Measurements from ENCODE around the gene CAMTA1. TPM values are rescaled to one million over a fixed set of nuclear protein-coding genes. Genes with fewer than 3 reads are reported as not detected.

CAMTA1 gene
- total and polyA plus RNA-seq, 9 of the 15 experiments (the other 6 are each of a cell fraction or from before 2014, with no cell fraction given), result 43.9 to 161 (median 65.9) TPM

DNA sequence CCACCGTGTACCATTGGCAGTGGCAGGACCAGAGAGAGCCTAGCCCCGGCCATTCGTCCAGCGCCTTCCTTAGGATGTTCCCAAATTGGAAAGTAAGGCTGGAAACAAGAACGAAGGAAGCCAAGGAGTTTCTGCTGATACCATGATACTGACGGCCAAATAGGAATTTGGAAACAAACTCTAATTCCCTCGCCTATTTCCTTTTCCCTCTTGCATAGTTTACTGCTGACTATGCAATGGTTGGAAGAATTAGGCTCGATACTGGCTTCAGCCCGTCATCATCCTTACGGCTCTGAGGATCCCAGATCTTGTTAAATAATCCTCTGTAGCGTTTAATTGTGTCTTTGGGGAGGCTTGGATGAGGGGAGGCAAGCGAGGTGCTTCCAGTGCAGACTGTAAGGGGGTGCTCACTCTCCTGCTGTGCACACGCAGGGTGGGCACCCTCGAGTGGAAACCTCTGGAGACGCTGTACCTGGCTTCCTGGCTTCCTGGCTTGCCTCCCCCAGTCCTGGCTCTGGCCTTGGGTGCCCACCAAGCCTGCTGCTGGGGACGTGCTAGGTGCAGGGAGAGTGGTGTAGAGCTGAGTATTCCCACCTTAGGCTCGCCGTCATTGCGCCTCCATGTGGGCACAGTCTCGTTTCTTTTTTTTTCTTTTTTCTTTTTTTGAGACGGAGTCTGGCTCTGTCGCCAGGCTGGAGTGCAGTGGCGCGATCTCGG lies 27.4 kb upstream of the CAMTA1 start (continued):
- TF ChIP-seq FOXA3 (CRISPR knock-in tag; conservative IDR thresholded peaks at IDR 0.05 in 1 of 2, IDR thresholded peaks at IDR 0.05 in 1 of 2), result no peak
- no peak for TF ChIP-seq RBBP5 (IDR thresholded peaks at IDR 0.05; ENCODE audit: borderline replicate concordance, insufficient read depth, low read length, poor library complexity, severe bottlenecking)
- TF ChIP-seq KAT2B (IDR thresholded peaks at IDR 0.05; ENCODE audit: low read depth, low read length), result no peak
- TF ChIP-seq MAFK (IDR thresholded peaks at IDR 0.05; ENCODE audit: low read length), result 0 out of 2 replicates have a peak, but pooled peaks have one; percentile 14
- TF ChIP-seq SREBF2 (CRISPR knock-in tag; IDR thresholded peaks at IDR 0.05), result no peak
- no peak for TF ChIP-seq NRF1 (conservative IDR thresholded peaks at IDR 0.05 in 1 of 2, IDR thresholded peaks at IDR 0.05 in 1 of 2)
- TF ChIP-seq ZSCAN29 (IDR thresholded peaks at IDR 0.05), result no peak
- TF ChIP-seq, protein P1, sequence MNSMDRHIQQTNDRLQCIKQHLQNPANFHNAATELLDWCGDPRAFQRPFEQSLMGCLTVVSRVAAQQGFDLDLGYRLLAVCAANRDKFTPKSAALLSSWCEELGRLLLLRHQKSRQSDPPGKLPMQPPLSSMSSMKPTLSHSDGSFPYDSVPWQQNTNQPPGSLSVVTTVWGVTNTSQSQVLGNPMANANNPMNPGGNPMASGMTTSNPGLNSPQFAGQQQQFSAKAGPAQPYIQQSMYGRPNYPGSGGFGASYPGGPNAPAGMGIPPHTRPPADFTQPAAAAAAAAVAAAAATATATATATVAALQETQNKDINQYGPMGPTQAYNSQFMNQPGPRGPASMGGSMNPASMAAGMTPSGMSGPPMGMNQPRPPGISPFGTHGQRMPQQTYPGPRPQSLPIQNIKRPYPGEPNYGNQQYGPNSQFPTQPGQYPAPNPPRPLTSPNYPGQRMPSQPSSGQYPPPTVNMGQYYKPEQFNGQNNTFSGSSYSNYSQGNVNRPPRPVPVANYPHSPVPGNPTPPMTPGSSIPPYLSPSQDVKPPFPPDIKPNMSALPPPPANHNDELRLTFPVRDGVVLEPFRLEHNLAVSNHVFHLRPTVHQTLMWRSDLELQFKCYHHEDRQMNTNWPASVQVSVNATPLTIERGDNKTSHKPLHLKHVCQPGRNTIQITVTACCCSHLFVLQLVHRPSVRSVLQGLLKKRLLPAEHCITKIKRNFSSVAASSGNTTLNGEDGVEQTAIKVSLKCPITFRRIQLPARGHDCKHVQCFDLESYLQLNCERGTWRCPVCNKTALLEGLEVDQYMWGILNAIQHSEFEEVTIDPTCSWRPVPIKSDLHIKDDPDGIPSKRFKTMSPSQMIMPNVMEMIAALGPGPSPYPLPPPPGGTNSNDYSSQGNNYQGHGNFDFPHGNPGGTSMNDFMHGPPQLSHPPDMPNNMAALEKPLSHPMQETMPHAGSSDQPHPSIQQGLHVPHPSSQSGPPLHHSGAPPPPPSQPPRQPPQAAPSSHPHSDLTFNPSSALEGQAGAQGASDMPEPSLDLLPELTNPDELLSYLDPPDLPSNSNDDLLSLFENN (IDR thresholded peaks at IDR 0.05; ENCODE audit: low read depth in 2 of 2, low read length in 2 of 2), result no peak
- TF ChIP-seq, protein P2, sequence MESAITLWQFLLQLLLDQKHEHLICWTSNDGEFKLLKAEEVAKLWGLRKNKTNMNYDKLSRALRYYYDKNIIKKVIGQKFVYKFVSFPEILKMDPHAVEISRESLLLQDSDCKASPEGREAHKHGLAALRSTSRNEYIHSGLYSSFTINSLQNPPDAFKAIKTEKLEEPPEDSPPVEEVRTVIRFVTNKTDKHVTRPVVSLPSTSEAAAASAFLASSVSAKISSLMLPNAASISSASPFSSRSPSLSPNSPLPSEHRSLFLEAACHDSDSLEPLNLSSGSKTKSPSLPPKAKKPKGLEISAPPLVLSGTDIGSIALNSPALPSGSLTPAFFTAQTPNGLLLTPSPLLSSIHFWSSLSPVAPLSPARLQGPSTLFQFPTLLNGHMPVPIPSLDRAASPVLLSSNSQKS (CRISPR knock-in tag; IDR thresholded peaks at IDR 0.05), result no peak
- TF ChIP-seq HMGN3 (IDR thresholded peaks at IDR 0.05; ENCODE audit: borderline replicate concordance, extremely low read depth, insufficient read length, low read depth, low read length), result peak; percentile 30
- TF ChIP-seq MITF (IDR thresholded peaks at IDR 0.05), result no peak
- no peak for TF ChIP-seq FOXP1 (CRISPR knock-in tag; IDR thresholded peaks at IDR 0.05)
- no peak for TF ChIP-seq ZNF561 (CRISPR knock-in tag; conservative IDR thresholded peaks at IDR 0.05)
- TF ChIP-seq KLF16 (IDR thresholded peaks at IDR 0.05), result no peak
- no peak for TF ChIP-seq ZNF444 (CRISPR knock-in tag; IDR thresholded peaks at IDR 0.05)
- TF ChIP-seq SMARCA4 (IDR thresholded peaks at IDR 0.05), result peak; percentile 13; the same call in 1 of the 2 replicates
- no peak for TF ChIP-seq GATAD2B (IDR thresholded peaks at IDR 0.05; ENCODE audit: borderline replicate concordance)
- TF ChIP-seq BRD4 (IDR thresholded peaks at IDR 0.05), result no peak
- TF ChIP-seq TAL1 (IDR thresholded peaks at IDR 0.05), result no peak
- no peak for TF ChIP-seq FOXP4 (CRISPR knock-in tag; IDR thresholded peaks at IDR 0.05; ENCODE audit: borderline replicate concordance)
- no peak for TF ChIP-seq MEF2D (tag; conservative IDR thresholded peaks at IDR 0.05; ENCODE audit: low read depth)
